Caco-2 (cell line): ENCODE results near the gene C4orf50. TPM values are rescaled to one million over a fixed set of nuclear protein-coding genes. Genes with fewer than 3 reads are reported as not detected.

ENCODE experiments used
- BruUV-seq: library from RNA; stranded (reverse); fragments of 400-500 nt; replicated peaks from 2 replicates; lab custom pipeline; 2021; lab: Mats Ljungman, UMichigan
- CTCF ChIA-PET: fragments of 300-600 bp; sonication (Branson Sonifier 250); formaldehyde crosslinking; loops from one replicate; lab custom pipeline; 2022; ENCODE audit warnings: antibody characterized with exemption; lab: Charles Lee
- POLR2A ChIA-PET: fragments of 300-600 bp; sonication (Branson Sonifier 250); formaldehyde crosslinking; loops from one replicate; lab custom pipeline; 2022; ENCODE audit warnings: antibody characterized with exemption; lab: Charles Lee
- DNase-seq, 2 experiments: peaks; one replicate each; pipeline versions ENCODE4 v3.0.0 to v3.0.0-alpha.2; 2020 to 2022
- H3K27me3 ChIP-seq: replicated peaks from 2 replicates; pipeline ENCODE4 v1.6.0; 2011; ENCODE audit warnings: low read length; ENCODE audit not compliant: control insufficient read depth, insufficient read depth
- H3K36me3 ChIP-seq: 2 replicates; pipeline ENCODE4 v1.5.1; 2011; ENCODE audit warnings: low read length; ENCODE audit not compliant: control insufficient read depth, insufficient read depth
- H3K4me1 ChIP-seq: fragments of 250-450 bp; sonication (Bioruptor Pico); 2 replicates; pipeline ENCODE4 v1.5.1; 2020; ENCODE audit warnings: mild to moderate bottlenecking
- H3K4me3 ChIP-seq: 2 replicates; pipeline ENCODE4 v1.5.1; 2011; ENCODE audit warnings: low read depth, mild to moderate bottlenecking, control low read depth, low read length
- H3K9me3 ChIP-seq: fragments of 250-450 bp; sonication (Bioruptor Pico); 2 replicates; pipeline ENCODE4 v1.5.1; 2020; ENCODE audit warnings: mild to moderate bottlenecking, moderate library complexity
- H3K27ac Mint-ChIP-seq: one replicate; pipeline ENCODE4 v1.8.0; 2022; ENCODE audit warnings: mixed read lengths; ENCODE audit not compliant: unreplicated experiment
- H3K27me3 Mint-ChIP-seq: one replicate; pipeline ENCODE4 v1.8.0; 2022; ENCODE audit warnings: mixed read lengths; ENCODE audit not compliant: insufficient read depth, unreplicated experiment
- H3K36me3 Mint-ChIP-seq: one replicate; pipeline ENCODE4 v1.8.0; 2022; ENCODE audit warnings: mild to moderate bottlenecking, mixed read lengths; ENCODE audit not compliant: insufficient read depth, unreplicated experiment
- H3K4me1 Mint-ChIP-seq: one replicate; pipeline ENCODE4 v1.8.0; 2022; ENCODE audit warnings: low read depth, mixed read lengths; ENCODE audit not compliant: unreplicated experiment
- H3K4me3 Mint-ChIP-seq: one replicate; pipeline ENCODE4 v1.8.0; 2022; ENCODE audit warnings: mild to moderate bottlenecking, moderate library complexity, mixed read lengths; ENCODE audit not compliant: unreplicated experiment
- H3K9me3 Mint-ChIP-seq: one replicate; pipeline ENCODE4 v1.8.0; 2022; ENCODE audit warnings: mixed read lengths; ENCODE audit not compliant: unreplicated experiment
- intact Hi-C: fragments of 100-400 bp; cut with micrococcal nuclease; formaldehyde crosslinking; loops from one replicate; pipeline ENCODE4 v1.10.0; 2022; ENCODE audit not compliant: unreplicated experiment
- total RNA-seq: library from RNA; stranded (reverse); gene quantifications from 2 replicates; pipeline ENCODE4 v1.2.3, GENCODE V29; 2022
- TF ChIP-seq, protein P1 (sequence below), 2 experiments: fragments of 200-600 bp in 1 of 2; IDR thresholded peaks; 1 replicate in 1 of 2; 2 replicates in 1 of 2; pipeline versions ENCODE4 v1.5.1 to v1.8.0; 2011 to 2022; ENCODE audit warnings: antibody characterized with exemption in 1 of 2, control low read depth in 1 of 2, inconsistent platforms in 1 of 2, low read depth in 1 of 2, low read length in 1 of 2, mild to moderate bottlenecking in 1 of 2, moderate library complexity in 1 of 2; ENCODE audit not compliant: insufficient read depth in 1 of 2, severe bottlenecking in 1 of 2, unreplicated experiment in 1 of 2

The C4orf50 gene
- total RNA-seq, 1 experiment from 2014 or later: not detected

- H3K4me3 Mint-ChIP-seq: no peak overlapping the region
Observed at GRCh38 chr4:5887361-5888221, 130.6 kb downstream of the C4orf50 start.

DNA sequence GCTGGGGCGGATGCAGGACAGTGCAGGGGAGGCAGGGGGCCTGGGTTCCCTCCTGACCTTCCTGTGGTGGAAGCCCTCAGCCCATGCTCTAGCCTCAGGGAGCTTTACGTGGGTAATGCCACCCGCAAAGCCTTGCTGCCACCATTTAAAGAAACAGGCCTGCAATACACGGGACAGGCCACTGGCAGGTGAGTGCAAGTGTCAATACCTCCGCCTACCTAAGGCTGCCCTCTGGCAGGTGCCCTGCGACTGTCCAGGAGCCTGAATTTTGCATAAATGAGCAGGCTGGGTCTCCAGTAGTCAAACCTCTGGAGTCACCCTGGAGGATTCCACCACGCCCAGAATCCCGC, 131.2 kb downstream of the C4orf50 start:
- ChIA-PET POLR2A (no interaction called here), CTCF (no interaction called here)
- no peak overlapping the region for H3K4me3 Mint-ChIP-seq
- Histone ChIP-seq H3K27me3 (no peaks in the 10 kb centered on the region), H3K4me1 (no peaks in the 10 kb centered on the region), H3K4me3 (no peak overlapping the region), H3K9me3 (no peaks in the 10 kb centered on the region), H3K36me3 (no peaks in the 10 kb centered on the region)
- H3K4me1 Mint-ChIP-seq: no peaks in the 10 kb centered on the region
- intact Hi-C loops: no loop called here
- no peak for DNase-seq
- no peaks in the 10 kb centered on the region for H3K9me3 Mint-ChIP-seq
- no peak overlapping the region for H3K27ac Mint-ChIP-seq
- TF ChIP-seq, protein P1, sequence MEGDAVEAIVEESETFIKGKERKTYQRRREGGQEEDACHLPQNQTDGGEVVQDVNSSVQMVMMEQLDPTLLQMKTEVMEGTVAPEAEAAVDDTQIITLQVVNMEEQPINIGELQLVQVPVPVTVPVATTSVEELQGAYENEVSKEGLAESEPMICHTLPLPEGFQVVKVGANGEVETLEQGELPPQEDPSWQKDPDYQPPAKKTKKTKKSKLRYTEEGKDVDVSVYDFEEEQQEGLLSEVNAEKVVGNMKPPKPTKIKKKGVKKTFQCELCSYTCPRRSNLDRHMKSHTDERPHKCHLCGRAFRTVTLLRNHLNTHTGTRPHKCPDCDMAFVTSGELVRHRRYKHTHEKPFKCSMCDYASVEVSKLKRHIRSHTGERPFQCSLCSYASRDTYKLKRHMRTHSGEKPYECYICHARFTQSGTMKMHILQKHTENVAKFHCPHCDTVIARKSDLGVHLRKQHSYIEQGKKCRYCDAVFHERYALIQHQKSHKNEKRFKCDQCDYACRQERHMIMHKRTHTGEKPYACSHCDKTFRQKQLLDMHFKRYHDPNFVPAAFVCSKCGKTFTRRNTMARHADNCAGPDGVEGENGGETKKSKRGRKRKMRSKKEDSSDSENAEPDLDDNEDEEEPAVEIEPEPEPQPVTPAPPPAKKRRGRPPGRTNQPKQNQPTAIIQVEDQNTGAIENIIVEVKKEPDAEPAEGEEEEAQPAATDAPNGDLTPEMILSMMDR (IDR thresholded peaks at IDR 0.05; ENCODE audit: insufficient read depth in 1 of 2, low read depth in 1 of 2, low read length in 1 of 2, severe bottlenecking in 1 of 2, unreplicated experiment in 1 of 2): no peak
- H3K36me3 Mint-ChIP-seq: no peaks in the 10 kb centered on the region
- H3K27me3 Mint-ChIP-seq: peaks cover 15% of the 10 kb centered on the region
- BruUV-seq: no TSS peak

More at GRCh38 chr4:5887361-5888221, 130.6 kb downstream of the C4orf50 start:
- H3K36me3 ChIP-seq: no peaks in the 10 kb centered on the region
- H3K9me3 ChIP-seq: no peaks in the 10 kb centered on the region
- peaks cover 15% of the 10 kb centered on the region for H3K27me3 Mint-ChIP-seq
- no TSS peak for BruUV-seq
- no peaks in the 10 kb centered on the region for H3K27me3 ChIP-seq
- H3K4me3 ChIP-seq: no peak overlapping the region
- H3K36me3 Mint-ChIP-seq: no peaks in the 10 kb centered on the region
- ChIA-PET POLR2A (no interaction called here), CTCF (no interaction called here)
- DNase-seq: no peak
- intact Hi-C loops: no loop called here
- no peaks in the 10 kb centered on the region for H3K4me1 Mint-ChIP-seq
- H3K4me1 ChIP-seq: no peaks in the 10 kb centered on the region
- TF ChIP-seq, protein P1 (IDR thresholded peaks at IDR 0.05; ENCODE audit: insufficient read depth in 1 of 2, low read depth in 1 of 2, low read length in 1 of 2, severe bottlenecking in 1 of 2, unreplicated experiment in 1 of 2): no peak
- H3K27ac Mint-ChIP-seq: no peak overlapping the region
- H3K9me3 Mint-ChIP-seq: no peaks in the 10 kb centered on the region

GRCh38 chr4:5885733-5886132, 132.5 kb downstream of the C4orf50 start:
- no TSS peak for BruUV-seq
- TF ChIP-seq, protein P1 (IDR thresholded peaks at IDR 0.05; ENCODE audit: insufficient read depth in 1 of 2, low read depth in 1 of 2, low read length in 1 of 2, severe bottlenecking in 1 of 2, unreplicated experiment in 1 of 2): no peak
- CTCF ChIA-PET: no interaction called here

More at GRCh38 chr4:5885733-5886132, 132.5 kb downstream of the C4orf50 start:
- Histone ChIP-seq H3K4me3 (no peak overlapping the region), H3K36me3 (no peaks in the 10 kb centered on the region), H3K4me1 (no peaks in the 10 kb centered on the region), H3K9me3 (no peaks in the 10 kb centered on the region), H3K27me3 (no peaks in the 10 kb centered on the region)
- no peak for DNase-seq
- intact Hi-C loops: no loop called here
- Mint-ChIP-seq H3K27ac (no peak overlapping the region), H3K27me3 (peaks cover 15% of the 10 kb centered on the region), H3K36me3 (no peaks in the 10 kb centered on the region), H3K9me3 (no peaks in the 10 kb centered on the region), H3K4me1 (no peaks in the 10 kb centered on the region), H3K4me3 (no peak overlapping the region)
- POLR2A ChIA-PET: no interaction called here
